Measurements from ENCODE around the gene PADI6. TPM values are rescaled to one million over a fixed set of nuclear protein-coding genes. Genes with fewer than 3 reads are reported as not detected.
A peak's percentile ranks its signal among the peaks of the same experiment; 100 is the strongest.
"Not testable (repeated sequence)": the region's sequence is repeated elsewhere in the genome, so short reads cannot be mapped to it uniquely, and the experiment has no call there.

The PADI6 gene
- total RNA-seq, 1 experiment from 2014 or later, result not detected

DNA sequence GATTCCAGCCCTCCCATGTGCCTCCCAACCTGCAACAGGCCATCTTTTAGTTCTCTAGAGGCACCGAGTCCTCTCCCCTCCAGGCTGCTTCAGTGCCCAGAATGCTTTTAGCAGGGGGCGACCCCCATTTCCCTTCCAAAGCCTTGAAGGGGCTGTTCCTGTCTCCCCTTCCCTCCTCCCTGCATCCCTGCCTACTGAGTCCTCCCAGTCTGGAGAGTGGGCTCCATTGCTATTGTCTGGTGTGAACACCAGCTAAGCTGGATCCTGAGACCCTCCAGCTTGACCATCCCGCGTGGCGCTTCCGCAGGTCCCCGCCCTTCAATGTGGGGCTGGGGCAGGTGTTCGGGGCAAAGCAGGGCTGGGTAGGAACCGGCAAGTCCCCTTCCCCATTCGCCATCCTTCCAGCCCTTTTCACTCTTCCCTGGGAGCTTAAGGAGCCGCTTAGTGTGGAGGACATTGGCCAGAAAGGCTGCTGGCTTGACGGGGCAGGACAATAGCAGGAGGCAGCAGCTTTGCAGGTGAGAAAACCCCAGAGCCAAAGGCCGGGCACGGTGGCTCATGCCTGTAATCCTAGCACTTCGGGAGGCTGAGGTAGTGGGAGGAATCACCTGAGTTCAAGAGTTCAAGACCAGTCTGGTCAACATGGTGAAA, 32.2 kb downstream of the PADI6 start:
- DNase-seq (ENCODE audit: low spot score), result no peak

DNA sequence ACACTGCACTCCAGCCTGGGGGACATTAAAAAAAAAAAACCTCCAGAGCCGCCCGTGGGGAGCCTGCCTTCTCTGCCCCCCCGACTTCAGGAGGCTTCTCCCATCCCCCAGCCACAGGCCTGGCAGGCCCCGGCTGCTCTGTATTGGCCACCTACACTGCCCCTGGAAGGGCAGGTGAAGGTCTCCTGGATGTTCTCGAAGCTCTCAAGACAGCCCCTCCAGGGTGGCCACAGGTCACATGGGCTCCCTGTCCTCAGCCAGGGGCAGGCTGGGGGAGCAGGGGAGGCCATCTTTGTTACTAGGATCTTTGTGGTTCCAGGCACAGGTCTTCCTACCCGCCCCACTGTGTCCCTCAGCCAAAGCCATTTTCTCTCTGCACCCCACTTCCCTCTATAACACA, 32.8 kb downstream of the PADI6 start:
- DNase-seq (ENCODE audit: low spot score), result no peak

DNA sequence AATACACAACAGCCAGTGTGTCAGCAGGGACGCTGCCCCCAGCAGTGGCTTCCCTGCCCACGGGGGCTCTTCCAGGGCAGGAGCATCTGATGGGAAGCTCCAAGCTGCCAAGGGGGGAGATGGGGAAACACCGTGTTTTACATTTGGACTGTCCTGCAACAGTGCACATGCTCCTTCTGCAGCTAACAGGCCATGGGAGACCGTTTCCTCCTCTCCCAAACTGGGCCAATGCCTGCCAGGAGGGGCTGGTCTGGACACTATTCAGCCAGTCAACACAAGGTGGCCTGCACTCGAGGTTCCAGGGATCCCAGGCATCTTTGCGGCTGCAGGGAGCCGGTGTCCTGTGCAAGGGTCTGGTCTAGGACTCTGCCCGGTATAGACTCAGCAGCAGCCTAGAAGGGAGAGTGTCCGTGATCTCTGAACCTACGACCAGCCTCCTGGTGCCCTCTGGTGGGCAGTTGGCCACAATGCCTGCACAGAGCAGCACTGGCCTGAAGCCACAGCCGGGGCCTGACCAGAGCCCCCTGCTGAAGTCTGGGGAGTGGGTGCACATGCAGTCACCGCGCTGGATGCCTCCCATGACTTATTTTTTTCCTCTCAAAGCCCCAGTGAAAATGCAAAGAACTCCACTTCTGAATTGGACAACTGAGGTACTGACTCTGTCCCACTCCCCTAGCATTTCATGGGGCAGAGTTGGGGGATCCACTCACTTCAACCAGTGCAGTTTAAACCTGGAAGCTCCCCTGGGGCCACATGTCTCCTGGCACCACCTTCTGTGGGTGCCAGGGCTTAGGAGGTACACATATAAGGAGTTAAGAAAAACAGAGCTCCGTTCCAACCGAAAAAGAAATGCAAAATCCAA, 34.1 kb downstream of the PADI6 start:
- peak; percentile 72 for DNase-seq (ENCODE audit: low spot score)

DNA sequence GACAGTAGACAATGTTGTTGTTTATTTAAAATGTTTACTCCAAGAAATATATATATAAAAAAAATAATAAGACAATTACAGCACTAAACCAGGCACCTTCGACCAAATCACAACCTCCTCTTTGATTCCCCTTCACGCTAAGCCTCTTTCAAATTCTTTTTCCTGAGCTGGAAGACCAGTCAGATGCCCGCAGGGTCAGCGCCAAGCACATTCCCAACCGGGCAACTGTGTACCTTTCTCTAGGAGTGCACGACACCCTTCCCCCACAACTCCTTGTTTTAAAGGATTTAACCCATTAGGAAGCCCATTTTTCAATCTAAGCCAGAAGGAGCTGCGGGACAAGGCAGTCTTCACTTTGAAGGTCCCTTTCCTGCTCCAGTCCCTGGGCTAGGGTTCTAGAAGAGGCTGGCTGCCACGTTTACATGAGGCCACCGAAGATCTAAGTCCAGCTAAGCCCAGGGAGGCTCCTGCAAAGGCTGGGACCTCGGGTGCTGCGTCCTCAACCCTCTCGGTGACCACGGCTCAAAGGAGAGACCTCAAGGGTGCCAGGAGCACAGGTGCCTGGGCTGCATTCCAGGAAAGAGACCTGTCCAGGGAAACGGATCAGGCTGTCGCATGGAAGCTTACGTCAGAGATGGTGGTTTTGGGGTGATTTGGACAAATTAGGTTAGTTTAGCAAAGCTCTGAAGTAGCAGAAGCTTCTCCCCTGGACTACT, 34.9 kb downstream of the PADI6 start:
- DNase-seq (ENCODE audit: low spot score), result not testable (repeated sequence)

DNA sequence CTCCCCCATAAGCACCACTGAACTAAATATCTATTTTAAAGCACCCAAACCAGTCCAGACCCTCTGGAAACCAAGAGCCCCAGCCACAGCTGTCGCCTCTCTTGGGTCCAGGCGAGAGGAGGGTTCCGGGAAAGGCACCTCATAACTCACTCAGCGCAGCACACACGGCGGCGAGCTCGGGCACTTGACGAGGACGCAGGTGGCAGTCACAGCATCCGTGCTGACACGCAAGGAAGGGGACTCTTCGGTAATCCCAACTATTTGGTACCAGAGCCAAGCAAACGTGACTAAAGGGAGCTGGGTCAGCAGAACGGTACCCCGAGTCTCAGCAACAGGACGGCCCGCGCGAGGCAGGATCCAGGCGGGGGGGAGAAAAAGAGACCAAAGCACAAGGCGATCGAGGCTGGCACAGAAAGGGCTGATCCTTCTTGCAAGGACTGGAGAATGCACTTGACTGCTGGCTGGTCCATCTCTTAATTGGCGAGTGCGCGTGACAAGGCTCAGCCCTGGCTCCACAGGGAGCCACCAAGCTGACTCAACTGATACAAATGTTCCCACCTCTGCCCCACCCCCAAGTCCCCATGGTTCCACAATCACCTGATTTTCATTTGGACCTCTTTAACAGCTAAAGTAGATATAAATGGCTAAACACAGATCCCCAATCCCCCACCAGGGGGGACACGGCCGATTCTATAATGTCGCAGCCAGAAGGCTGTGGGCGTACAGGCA, 36.0 kb downstream of the PADI6 start:
- not testable (repeated sequence) for DNase-seq (ENCODE audit: low spot score)

- DNase-seq (ENCODE audit: low spot score), result no peak
Observed at GRCh38 chr1:17409391-17409811, 37.4 kb downstream of the PADI6 start.

DNA sequence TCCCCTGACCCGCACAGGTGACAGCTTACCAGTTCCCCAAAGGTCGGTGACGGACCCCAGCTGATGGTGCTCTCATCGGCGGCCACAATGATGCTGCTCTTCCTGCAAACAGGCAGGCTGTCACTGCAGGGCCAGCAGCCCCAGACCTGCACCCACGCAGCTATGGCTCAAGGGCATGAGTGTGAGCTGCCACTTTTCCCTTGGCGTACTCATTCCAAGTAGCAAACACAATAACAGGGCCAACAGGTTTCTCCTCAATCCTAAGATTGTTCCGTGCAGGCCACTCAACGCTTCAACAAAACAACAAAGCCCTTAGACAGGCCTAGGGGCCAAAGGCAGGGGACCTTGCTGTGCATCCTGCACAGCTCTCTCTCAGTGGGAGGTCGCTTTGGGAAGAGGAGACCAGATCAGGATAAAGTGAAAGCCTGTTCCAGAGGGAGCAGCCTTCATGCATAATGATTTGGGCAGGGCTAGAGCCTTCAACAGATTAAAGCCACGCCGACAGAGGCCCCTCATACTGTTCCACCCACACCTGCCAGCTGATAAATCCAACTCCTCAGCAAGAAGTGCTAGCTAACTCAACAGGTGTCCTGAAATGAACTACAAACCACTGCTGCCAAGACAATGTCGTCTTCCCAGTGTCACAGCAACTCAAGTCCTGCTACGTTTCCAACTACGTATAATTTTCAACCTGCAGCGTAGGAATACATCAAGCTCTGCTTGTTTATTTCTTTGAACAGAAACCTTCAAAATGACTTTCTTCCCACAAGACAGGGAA, 40.3 kb downstream of the PADI6 start:
- DNase-seq (ENCODE audit: low spot score), result no peak

- DNase-seq (ENCODE audit: low spot score), result no peak
Observed at GRCh38 chr1:17414022-17414421, 42.0 kb downstream of the PADI6 start.

GRCh38 chr1:17416389-17416788, 44.4 kb downstream of the PADI6 start:
- no peak for DNase-seq (ENCODE audit: low spot score)

DNA sequence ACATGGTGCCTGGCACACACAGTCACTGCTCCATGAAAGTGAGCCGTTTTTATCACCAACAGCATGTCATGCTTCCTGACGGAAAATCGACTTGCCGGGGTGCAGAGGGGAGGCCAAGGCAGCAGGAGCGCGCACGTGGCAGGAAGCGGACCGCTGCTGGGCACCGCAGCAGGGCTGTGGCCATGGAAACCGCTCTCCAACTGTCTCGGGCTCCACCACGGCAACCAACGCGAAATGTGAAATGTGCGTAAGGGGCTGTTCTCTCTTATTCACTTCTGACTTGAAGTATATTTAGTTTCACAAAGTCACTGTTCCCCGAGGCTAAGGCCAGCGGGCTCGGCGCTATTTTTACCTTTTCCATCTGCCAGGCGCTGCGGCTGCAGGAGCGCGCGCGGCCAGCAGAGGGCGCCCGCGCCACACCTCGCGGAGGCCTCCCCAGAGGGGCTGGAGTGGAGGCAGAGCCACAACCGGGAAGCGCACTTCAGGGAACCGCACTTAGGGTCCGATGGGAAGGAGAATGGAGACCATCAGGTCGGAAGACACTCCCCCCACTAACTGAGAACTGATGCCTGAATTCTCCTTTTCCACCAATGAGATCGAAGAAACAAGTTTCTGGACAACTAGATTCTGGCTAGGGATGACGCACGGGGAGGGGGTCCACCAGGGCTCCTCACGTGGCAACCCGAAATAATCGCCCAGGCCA, 47.8 kb downstream of the PADI6 start:
- DNase-seq (ENCODE audit: low spot score), result peak; percentile 59

GRCh38 chr1:17420391-17420918, 48.5 kb downstream of the PADI6 start:
- DNase-seq (ENCODE audit: low spot score), result no peak

- DNase-seq (ENCODE audit: low spot score), result no peak
Observed at GRCh38 chr1:17422461-17422860, 50.5 kb downstream of the PADI6 start.

- DNase-seq (ENCODE audit: low spot score), result no peak
Observed at GRCh38 chr1:17423781-17424245, 51.8 kb downstream of the PADI6 start.

- no peak for DNase-seq (ENCODE audit: low spot score)
Observed at GRCh38 chr1:17425806-17426600, 54.0 kb downstream of the PADI6 start.

- DNase-seq (ENCODE audit: low spot score), result no peak
Observed at GRCh38 chr1:17427696-17428660, 56.0 kb downstream of the PADI6 start.

DNA sequence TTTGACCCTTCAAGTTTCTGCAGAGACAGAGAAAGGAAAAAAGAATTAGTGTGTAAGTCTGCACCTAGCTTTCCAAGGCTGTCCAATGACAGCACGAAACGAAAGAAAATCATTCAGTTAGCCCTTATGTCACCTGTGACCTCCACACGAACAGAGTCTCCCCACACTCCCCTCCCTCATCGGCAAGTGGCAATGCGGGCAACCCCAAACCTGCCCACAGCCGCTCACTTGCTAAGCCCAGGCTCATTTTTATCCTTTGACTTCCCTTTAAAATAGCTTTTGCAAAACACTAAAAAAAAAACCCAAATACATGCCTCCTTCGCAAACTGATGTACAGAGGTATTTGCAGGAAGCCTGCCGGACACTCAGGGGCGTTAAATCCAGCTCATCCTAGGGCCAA, 57.2 kb downstream of the PADI6 start:
- no peak for DNase-seq (ENCODE audit: low spot score)

DNA sequence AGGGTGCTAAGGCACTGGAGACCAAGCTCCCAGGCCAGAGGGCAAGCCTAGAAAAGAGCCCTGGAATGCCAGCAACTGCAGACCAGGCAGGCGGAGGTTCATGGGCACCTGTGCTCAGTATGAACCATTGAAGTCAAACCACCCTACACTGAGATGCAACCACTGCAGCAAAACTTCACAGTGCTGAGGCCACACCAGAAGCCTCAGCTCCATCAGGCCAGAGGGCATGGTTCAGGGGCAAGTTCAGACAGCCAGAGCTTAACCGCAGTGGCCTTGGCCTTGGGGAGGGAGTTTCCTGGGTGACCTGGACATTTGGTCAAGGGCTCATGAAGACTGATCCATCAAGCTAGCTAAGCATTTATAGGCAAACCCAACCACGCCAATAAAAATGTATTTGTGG, 60.4 kb downstream of the PADI6 start:
- no peak for DNase-seq (ENCODE audit: low spot score)

GRCh38 chr1:17433261-17433660, 61.3 kb downstream of the PADI6 start:
- DNase-seq (ENCODE audit: low spot score), result no peak
